HUES48 (cell line): ENCODE measurements around the gene NELFCD.
"Not testable (repeated sequence)": the region's sequence is repeated elsewhere in the genome, so short reads cannot be mapped to it uniquely, and the experiment has no call there.

Experiments
- H3K27ac ChIP-seq: one replicate; pipeline ENCODE4 v1.7.0; 2013; ENCODE audit warnings: low read depth, low read length, inconsistent platforms
- H3K27me3 ChIP-seq: 2 replicates; pipeline ENCODE4 v1.6.1; 2013; ENCODE audit warnings: mild to moderate bottlenecking, low read length; ENCODE audit not compliant: control insufficient read depth, insufficient read depth
- H3K36me3 ChIP-seq: 2 replicates; pipeline ENCODE4 v1.6.1; 2013; ENCODE audit warnings: low read length; ENCODE audit not compliant: control insufficient read depth, insufficient read depth
- H3K4me1 ChIP-seq: 2 replicates; pipeline ENCODE4 v1.6.1; 2013; ENCODE audit warnings: mild to moderate bottlenecking, low read length; ENCODE audit not compliant: control insufficient read depth, insufficient read depth
- H3K4me3 ChIP-seq: 2 replicates; pipeline ENCODE4 v1.5.1; 2013; ENCODE audit warnings: mild to moderate bottlenecking, low read depth, low read length
- H3K9ac ChIP-seq: 2 replicates; pipeline ENCODE4 v1.6.1; 2013; ENCODE audit warnings: mild to moderate bottlenecking, low read depth, low read length, moderate library complexity
- H3K9me3 ChIP-seq: 2 replicates; pipeline ENCODE4 v1.6.1; 2013; ENCODE audit warnings: low read length; ENCODE audit not compliant: control insufficient read depth, insufficient read depth

NELFCD gene

DNA sequence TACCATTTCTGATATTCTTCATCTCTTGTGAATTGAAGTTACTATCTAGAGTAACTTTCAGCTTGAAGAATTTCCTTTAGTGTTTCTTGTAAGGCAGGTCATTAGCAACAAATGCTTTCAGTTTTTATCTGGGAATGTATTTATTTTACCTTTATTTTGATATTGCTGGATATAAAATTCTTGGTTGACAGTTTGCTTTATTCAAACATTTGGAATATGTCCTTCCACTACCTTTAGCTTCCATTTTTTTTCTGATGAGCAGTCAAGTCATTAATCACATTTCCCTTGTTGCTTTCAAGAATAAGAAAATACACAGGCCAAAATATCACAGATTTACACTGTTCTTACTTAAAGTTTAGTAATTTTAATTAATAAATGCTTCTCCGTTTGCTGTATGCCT, 5.7 kb upstream of the NELFCD start:
- H3K27me3 ChIP-seq: no peaks in the 10 kb centered on the region
- H3K36me3 ChIP-seq: no peaks in the 10 kb centered on the region
- H3K27ac ChIP-seq: no peak overlapping the region
- no peaks in the 10 kb centered on the region for H3K9me3 ChIP-seq
- no peak overlapping the region for H3K9ac ChIP-seq
- no peak overlapping the region for H3K4me3 ChIP-seq
- H3K4me1 ChIP-seq: peaks cover 5% of the 10 kb centered on the region; the same call in 1 of the 2 replicates

DNA sequence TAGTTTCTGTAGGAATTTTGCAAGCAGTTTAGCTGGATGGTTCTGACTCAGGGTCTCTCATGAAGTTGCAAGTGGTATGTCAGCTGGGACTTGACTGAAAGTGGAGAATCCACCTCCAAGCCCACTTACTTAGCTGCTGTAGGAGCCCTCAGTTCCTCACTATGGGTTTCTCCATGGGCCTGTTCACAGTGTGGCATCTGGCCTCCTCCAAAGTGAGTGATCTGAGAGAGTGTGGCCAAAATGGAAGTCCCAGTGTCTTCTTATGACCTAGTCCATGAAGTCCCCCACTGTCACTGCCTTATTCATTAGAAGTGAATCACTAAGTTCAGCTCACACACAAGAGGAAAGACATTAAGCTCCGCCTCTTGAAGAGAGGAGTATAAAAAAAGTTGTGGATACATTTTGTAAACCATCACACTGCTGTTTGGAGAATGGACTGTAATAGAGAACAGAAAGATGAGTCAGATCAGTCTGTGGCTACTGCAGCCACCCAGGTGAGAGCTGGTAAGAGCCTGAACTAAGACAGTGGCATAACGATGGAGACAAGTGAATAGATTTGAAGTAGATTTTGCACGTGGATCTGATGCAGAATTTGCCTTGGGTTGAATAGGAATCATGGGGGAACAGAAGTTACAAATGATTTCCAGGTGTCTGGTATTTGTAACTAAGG, 4.9 kb upstream of the NELFCD start:
- Histone ChIP-seq H3K27ac (no peak overlapping the region), H3K4me3 (no peak overlapping the region), H3K27me3 (no peaks in the 10 kb centered on the region), H3K36me3 (no peaks in the 10 kb centered on the region), H3K9ac (no peak overlapping the region), H3K4me1 (peaks cover 5% of the 10 kb centered on the region; the same call in 1 of the 2 replicates), H3K9me3 (no peaks in the 10 kb centered on the region)

DNA sequence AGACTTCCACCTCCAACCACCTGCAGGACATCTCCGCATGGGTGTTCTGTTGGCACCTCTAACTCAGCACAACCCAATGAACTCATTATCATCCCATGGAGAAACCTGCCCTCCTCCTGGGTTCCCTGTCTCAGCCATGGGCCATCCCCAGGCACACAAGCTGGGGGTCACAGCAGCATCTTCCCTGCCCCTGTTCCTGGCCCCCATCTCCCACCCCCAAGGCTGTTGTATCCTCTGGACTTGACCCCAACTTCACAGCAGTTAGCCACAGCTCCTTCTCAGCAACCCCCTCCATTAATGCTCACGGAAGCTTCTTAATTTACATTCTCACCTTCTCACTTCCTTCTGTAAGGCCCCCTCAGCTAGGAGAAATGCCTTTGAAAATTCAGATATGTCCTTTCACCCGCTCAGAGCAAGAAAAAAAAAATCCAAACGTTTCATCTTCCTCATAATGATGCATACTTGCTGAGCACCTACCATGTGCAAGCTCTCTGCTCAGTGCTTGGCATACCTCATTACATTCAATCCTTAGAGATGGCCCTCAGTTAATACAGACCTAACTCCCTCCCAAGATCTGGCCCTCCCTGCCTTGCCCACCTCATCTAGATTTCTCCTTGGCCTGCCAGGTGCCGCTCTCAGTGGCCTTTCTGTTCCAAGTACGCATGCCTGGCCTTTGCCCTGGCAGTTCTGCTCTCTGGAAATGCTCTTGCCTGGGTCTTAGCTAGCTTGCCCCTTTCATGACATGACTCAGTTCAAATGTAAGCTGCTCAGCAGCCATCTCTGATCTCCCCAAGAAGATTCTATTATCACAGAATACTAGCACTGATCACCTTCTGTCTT, 2.5 kb upstream of the NELFCD start:
- H3K4me1 ChIP-seq: peaks cover 5% of the 10 kb centered on the region; the same call in 1 of the 2 replicates
- H3K27me3 ChIP-seq: no peaks in the 10 kb centered on the region
- no peak overlapping the region for H3K27ac ChIP-seq

DNA sequence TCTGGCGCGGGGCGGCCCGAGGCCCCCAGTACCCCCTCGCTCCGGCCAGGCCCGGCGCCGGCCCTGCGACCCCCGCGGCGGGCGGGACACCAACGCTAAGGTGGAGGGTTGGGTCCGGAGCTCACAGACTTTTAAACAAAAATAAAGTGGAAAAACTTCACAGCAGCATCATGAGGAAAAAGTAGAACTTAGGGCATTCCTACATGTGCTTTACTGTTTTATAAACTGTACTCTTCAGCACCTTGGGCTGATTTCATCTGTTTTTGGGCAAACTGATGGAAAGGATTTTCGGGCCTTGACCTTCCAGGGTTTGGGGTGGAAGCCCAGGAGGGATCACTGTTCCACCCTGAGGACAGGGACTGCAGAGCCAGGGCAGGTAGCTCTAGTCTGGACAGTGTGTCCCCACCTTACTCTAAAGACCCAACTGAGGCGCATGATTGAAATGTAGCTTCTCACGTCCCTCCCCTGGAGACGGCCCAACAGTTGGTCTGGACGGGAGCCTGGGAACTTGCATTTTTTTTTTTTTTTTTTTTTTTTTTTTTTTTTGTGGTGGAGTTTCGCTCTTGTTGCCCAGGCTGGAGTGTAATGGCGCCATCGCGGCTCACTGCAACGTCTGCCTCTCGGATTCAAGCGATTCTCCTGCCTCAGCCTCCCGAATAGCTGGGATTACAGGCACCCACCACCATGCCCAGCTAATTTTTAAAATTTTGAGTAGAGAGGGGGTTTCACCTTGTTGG, 740 bp downstream of the NELFCD start:
- Histone ChIP-seq H3K4me1 (peaks cover 5% of the 10 kb centered on the region; the same call in 1 of the 2 replicates), H3K27ac (peak overlapping the region; percentile 62), H3K4me3 (peak overlapping the region; percentile 70), H3K27me3 (no peaks in the 10 kb centered on the region), H3K9me3 (no peaks in the 10 kb centered on the region), H3K36me3 (peaks cover 12% of the 10 kb centered on the region), H3K9ac (peak overlapping the region; percentile 7; the same call in 1 of the 2 replicates)

More for the DNA sequence above, 2.5 kb upstream of the NELFCD start:
- H3K9ac ChIP-seq: no peak overlapping the region
- no peak overlapping the region for H3K4me3 ChIP-seq
- no peaks in the 10 kb centered on the region for H3K9me3 ChIP-seq
- no peaks in the 10 kb centered on the region for H3K36me3 ChIP-seq

DNA sequence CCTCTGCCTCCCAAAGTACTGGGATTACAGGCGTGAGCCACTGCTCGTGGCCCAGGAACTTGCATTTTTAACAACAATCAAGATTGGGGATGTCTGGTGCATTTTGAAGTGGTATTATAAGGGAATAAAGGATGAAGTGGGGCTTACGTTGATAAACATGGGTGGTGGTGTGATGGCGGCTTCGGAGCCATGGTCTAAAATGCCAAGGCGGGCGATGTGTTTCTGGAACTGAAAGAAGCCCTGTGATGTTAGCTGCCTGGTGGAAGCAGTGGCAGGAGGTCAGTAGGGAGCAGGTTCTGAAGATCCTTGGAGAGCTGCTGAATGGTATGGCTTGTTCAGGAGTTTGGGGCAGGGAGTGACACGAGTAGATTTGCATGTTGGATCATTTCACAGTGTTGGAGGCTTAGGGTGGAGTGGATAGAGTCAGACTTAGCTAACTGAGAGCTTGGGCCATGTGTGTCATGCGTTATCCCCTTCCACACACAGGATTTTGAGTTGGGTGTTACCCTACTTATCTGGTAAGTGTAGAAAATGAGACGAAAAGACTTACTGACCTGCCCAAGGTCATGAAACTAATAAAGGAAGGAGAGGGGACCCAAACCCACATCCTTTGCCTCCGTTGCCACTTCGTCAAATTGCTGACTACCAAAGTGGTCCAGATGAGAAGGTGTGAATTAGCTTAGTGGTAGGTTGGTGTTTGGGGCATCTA, 1.5 kb downstream of the NELFCD start:
- no peaks in the 10 kb centered on the region for H3K27me3 ChIP-seq
- H3K4me1 ChIP-seq: peaks cover 5% of the 10 kb centered on the region; the same call in 1 of the 2 replicates
- no peak overlapping the region for H3K4me3 ChIP-seq
- no peak overlapping the region for H3K9ac ChIP-seq
- H3K36me3 ChIP-seq: peaks cover 19% of the 10 kb centered on the region
- H3K9me3 ChIP-seq: no peaks in the 10 kb centered on the region
- H3K27ac ChIP-seq: no peak overlapping the region

DNA sequence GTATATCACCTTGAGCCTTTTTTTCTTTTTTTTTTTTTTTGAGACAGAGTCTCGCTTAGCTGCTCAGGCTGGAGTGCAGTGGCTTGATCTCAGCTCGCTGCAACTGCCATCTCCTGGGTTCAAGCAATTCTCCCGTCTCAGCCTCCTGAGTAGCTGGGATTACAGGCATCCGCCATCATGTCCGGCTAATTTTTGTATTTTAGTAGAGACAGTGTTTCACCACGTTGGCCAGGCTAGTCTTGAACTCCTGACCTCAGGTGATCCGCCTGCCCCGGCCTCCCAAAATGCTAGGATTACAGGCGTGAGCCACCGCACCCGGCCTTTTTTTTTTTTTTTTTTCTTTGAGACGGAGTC, 2.0 kb downstream of the NELFCD start:
- not testable (repeated sequence) for H3K4me1 ChIP-seq, H3K27ac ChIP-seq, H3K9me3 ChIP-seq, H3K27me3 ChIP-seq, H3K4me3 ChIP-seq, H3K9ac ChIP-seq
- H3K36me3 ChIP-seq: peaks cover 25% of the 10 kb centered on the region

DNA sequence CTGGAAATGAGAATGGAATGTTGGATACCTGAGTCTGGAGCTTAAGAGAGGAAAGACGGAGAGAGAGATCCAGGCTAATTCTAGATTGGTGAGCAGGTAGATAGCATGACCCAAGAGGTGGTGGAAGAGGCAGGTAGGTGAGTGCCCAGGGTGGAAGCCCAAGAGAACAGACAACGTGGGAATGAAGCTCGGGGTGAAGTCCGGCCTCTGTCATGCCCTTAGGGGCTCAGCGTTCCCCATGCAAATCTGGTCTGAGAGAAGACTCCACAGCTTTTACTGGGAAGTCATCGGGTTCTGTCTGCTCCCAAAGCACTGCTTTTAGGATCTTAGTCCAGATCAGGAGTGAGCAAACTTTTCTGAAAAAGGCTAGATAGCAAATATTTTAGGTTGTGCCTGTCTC, 3.6 kb downstream of the NELFCD start:
- H3K36me3 ChIP-seq: peaks cover 41% of the 10 kb centered on the region
- H3K9me3 ChIP-seq: no peaks in the 10 kb centered on the region
- H3K4me3 ChIP-seq: no peak overlapping the region
- no peak overlapping the region for H3K27ac ChIP-seq
- H3K9ac ChIP-seq: no peak overlapping the region
- no peaks in the 10 kb centered on the region for H3K4me1 ChIP-seq
- no peaks in the 10 kb centered on the region for H3K27me3 ChIP-seq

DNA sequence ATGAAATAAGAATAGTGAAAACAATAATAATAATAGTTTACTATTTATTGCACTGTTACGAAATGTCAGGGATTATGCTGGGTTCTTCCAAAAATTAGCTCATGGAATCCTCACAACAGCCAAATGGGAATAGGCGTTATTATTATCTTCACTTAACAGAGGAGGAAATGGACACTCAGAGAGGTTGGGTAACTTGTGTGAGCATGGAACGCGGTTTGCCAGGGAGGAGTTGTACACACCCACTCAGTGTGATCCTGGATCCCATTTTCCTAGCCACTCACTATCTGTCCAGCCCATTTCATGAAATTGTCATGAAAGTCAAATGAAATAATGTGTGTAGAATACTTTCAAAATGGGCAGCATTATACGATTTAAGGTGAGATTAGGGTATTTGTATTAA, 4.6 kb downstream of the NELFCD start:
- no peak overlapping the region for H3K4me3 ChIP-seq
- H3K27me3 ChIP-seq: no peaks in the 10 kb centered on the region
- peaks cover 49% of the 10 kb centered on the region for H3K36me3 ChIP-seq
- H3K27ac ChIP-seq: no peak overlapping the region
- H3K9me3 ChIP-seq: no peaks in the 10 kb centered on the region
- no peak overlapping the region for H3K9ac ChIP-seq
- no peaks in the 10 kb centered on the region for H3K4me1 ChIP-seq

DNA sequence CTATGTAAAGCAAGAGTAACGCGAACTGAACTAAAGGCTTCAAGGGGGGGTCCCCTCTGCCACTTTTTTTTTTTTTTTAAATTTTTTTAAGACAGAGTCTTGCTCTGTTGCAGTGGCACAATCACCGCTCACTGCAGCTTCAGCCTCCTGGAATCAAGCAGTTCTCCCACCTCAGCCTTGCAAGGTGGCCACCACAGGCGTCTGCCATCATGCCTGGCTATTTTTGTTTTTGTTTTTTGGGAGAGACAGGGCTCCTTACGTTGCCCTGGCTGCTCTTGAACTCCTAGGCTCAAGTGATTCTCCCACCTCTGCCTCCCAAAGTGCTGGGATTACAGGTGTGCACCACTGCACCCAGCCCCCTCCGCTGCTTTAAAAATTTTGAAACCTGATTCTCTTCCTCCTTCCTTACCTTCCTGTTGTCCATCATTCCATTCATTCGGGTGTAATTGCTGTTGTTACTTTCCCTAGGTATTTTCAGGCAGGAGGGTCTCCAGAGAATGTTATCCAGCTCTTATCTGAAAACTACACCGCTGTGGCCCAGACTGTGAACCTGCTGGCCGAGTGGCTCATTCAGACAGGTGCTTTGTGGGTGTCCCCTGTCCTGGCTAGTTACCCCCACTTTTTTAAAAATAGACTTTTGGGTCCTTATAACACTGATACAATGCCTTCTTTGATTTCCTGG, 5.4 kb downstream of the NELFCD start:
- Histone ChIP-seq H3K9me3 (no peaks in the 10 kb centered on the region), H3K4me3 (no peak overlapping the region), H3K36me3 (peaks cover 56% of the 10 kb centered on the region), H3K9ac (no peak overlapping the region), H3K27ac (no peak overlapping the region), H3K27me3 (no peaks in the 10 kb centered on the region), H3K4me1 (no peaks in the 10 kb centered on the region)

DNA sequence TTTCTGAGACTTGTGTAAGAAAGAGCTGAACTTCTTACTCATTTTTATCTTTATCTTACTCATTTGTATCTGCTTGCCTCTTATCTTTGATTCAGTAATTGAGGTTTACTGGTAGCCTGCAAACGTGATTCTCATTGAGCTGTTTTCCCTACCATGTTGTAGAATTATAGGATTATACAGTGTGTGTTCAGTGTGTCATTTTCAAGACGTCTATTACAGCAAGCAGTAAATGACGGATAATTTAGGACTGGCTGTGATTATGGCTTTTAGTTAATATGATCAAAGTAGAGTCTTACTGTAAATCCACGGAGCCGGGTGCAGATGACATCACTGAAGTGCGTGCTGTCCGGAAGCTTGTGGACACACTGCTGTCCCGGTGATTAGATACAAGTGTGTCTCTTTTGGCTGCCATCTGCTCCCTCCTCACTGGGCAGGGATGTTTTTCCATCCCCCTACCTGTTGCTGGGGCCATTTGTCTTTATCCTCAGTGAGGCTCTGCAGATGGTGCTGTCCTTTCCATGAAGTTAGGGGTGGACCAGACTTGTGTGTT, 6.0 kb downstream of the NELFCD start:
- Histone ChIP-seq H3K9me3 (no peaks in the 10 kb centered on the region), H3K9ac (no peak overlapping the region), H3K36me3 (peaks cover 63% of the 10 kb centered on the region), H3K4me1 (no peaks in the 10 kb centered on the region), H3K27ac (no peak overlapping the region), H3K4me3 (no peak overlapping the region), H3K27me3 (no peaks in the 10 kb centered on the region)
